ENCODE results near the gene ZBTB18.

- TF ChIP-seq, protein P1, sequence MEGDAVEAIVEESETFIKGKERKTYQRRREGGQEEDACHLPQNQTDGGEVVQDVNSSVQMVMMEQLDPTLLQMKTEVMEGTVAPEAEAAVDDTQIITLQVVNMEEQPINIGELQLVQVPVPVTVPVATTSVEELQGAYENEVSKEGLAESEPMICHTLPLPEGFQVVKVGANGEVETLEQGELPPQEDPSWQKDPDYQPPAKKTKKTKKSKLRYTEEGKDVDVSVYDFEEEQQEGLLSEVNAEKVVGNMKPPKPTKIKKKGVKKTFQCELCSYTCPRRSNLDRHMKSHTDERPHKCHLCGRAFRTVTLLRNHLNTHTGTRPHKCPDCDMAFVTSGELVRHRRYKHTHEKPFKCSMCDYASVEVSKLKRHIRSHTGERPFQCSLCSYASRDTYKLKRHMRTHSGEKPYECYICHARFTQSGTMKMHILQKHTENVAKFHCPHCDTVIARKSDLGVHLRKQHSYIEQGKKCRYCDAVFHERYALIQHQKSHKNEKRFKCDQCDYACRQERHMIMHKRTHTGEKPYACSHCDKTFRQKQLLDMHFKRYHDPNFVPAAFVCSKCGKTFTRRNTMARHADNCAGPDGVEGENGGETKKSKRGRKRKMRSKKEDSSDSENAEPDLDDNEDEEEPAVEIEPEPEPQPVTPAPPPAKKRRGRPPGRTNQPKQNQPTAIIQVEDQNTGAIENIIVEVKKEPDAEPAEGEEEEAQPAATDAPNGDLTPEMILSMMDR (IDR thresholded peaks at IDR 0.05), result no peak
- TF ChIP-seq POLR2A (IDR thresholded peaks at IDR 0.05) (no peak), EP300 (IDR thresholded peaks at IDR 0.05) (no peak)
Measured at GRCh38 chr1:244092964-244093638, 42.0 kb downstream of the ZBTB18 start.
